Neural cell (in vitro differentiated cells): ENCODE data around the gene PTCRA.

Experiments
- CTCF ChIP-seq: fragments of 450-650 bp; IDR thresholded peaks from 2 replicates; pipeline ENCODE4 v1.5.1; 2014; ENCODE audit warnings: antibody characterized with exemption, mild to moderate bottlenecking, moderate library complexity; ENCODE audit not compliant: poor library complexity, severe bottlenecking
- EZH2 ChIP-seq: fragments of 200-600, 300-800 bp; shearing (Covaris generic), sonication (generic); IDR thresholded peaks from 2 replicates; pipeline ENCODE4 v1.6.1; 2014; ENCODE audit warnings: antibody characterized with exemption, low read length, borderline replicate concordance, mild to moderate bottlenecking; ENCODE audit not compliant: insufficient read depth, poor library complexity, severe bottlenecking
- SMC3 ChIP-seq: fragments of 450-650 bp; conservative IDR thresholded peaks from 2 replicates; pipeline ENCODE4 v1.6.1; 2014; ENCODE audit warnings: antibody characterized with exemption, mild to moderate bottlenecking, moderate library complexity; ENCODE audit not compliant: poor library complexity
- TAF1 ChIP-seq: IDR thresholded peaks from 2 replicates; pipeline ENCODE4 v1.6.1; 2012; ENCODE audit warnings: low read depth

GRCh38 chr6:42961020-42961470, 45.2 kb downstream of the PTCRA start:
- TF ChIP-seq CTCF, result no peak
- TF ChIP-seq EZH2, result no peak
- no peak for TF ChIP-seq TAF1
- TF ChIP-seq SMC3, result no peak
